HG03442 (cell line): Measurements from ENCODE around the gene SHC4.

Source experiments
- ATAC-seq: cut with Tn5 transposase; IDR thresholded peaks from one replicate; pipeline ENCODE4 v1.9.1; 2021; ENCODE audit warnings: mild to moderate bottlenecking, moderate library complexity; ENCODE audit not compliant: unreplicated experiment

Gene SHC4, protein sequence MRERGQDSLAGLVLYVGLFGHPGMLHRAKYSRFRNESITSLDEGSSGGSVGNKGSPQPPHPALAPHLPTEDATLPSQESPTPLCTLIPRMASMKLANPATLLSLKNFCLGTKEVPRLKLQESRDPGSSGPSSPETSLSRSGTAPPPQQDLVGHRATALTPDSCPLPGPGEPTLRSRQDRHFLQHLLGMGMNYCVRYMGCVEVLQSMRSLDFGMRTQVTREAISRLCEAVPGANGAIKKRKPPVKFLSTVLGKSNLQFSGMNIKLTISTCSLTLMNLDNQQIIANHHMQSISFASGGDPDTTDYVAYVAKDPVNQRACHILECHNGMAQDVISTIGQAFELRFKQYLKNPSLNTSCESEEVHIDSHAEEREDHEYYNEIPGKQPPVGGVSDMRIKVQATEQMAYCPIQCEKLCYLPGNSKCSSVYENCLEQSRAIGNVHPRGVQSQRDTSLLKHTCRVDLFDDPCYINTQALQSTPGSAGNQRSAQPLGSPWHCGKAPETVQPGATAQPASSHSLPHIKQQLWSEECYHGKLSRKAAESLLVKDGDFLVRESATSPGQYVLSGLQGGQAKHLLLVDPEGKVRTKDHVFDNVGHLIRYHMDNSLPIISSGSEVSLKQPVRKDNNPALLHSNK

DNA sequence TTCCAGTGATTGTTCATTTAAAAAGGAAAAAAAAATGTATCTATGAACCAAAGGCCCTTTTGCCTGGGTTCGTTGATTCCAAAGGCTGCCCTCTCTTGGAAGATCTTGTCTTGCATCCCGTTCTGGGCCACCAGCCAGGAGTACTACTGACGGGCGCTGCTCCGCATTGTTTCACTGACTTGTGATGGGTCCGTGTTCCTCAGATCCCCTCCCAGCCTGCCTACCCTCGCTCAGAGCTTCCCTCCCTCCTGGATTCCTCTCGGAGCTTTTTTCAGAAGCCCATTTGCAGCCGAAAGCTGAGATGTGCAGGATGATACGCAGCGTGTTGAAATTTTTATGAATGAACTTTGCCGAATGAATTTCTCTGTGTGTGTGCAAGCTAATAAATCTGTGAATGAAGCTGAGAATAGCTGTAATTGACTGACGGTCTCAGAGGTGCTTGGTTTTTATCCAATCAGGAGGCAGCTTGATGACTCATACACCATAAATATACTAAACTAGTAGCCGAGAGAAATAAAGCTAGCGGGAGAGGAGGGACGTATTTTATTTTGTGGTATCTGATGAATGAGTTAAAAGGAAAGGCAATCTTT lies at the start of gene SHC4:
SHC4 (minus strand) TSS at position 396 of the 590 bp plus-strand sequence. CDS start 904 bp downstream, outside the sequence.
- peak; percentile 29 for ATAC-seq

- no peak for ATAC-seq
These were observed 35.6 kb upstream of the SHC4 start for GRCh38 chr15:48999314-48999713.

GRCh38 chr15:48996276-48996675 lies 32.6 kb upstream of the SHC4 start:
- ATAC-seq, result no peak

GRCh38 chr15:48993380-48993779 lies 29.7 kb upstream of the SHC4 start:
- no peak for ATAC-seq

DNA sequence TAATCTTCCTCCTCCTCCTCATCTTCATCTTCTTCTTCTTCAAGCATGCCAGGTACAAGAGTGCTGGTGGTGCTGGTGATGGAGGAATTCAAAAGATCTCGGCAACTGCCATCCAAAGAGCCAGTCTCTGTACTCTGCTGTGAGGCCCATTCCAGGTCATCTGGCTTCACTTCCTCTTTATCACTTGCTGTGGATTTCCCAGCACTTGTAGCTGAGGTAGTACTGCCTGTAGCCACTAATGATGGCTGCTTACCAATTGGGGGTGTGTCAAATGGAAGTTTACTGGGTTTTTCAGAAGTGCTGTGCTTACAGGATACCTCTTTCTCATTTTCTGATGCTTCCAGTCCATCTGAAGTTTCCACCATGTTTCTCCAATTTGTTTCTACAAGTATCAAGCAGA lies 28.8 kb upstream of the SHC4 start:
- ATAC-seq, result peak; percentile 98

DNA sequence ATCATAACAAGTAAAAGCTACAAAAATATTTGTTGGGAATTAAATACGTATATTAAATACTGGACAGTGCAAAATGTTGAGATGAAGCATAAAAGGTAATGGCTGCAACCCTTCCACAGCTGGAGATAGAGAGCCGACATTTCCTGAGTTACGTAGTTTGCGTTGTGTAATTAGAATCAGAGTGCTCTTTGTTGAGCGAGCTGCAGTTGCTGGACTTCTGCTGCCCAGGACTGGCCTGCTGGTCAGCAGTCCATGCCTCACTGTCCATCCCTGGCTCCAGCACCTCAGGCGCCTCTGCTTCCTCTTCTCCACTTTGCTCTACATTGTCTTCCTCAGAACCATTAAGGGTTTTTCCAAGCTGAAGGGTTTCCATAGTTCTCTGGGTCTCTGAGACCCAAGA lies 28.4 kb upstream of the SHC4 start:
- no peak for ATAC-seq

- no peak for ATAC-seq
These were observed 25.5 kb upstream of the SHC4 start for GRCh38 chr15:48989170-48989569.

GRCh38 chr15:48987142-48987541 lies 23.4 kb upstream of the SHC4 start:
- ATAC-seq, result no peak

DNA sequence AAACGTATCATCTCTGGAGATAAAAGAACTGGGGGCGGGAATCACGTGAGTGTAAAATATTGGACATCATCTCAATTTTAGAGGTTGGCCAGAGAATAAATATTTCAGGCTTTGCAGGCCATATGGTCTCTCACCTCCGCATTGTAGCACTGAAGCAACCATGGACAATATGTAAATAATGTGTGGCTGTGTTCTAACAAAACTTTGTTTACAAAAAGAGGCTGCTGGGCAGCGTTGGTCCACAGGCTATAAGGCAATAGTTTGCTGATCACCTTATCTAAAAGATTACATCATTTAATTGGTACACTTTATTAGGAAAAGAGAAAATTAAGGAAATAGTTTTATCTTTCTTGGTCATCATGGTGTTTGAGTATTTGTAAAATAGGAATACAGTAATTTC lies 22.5 kb upstream of the SHC4 start:
- no peak for ATAC-seq

DNA sequence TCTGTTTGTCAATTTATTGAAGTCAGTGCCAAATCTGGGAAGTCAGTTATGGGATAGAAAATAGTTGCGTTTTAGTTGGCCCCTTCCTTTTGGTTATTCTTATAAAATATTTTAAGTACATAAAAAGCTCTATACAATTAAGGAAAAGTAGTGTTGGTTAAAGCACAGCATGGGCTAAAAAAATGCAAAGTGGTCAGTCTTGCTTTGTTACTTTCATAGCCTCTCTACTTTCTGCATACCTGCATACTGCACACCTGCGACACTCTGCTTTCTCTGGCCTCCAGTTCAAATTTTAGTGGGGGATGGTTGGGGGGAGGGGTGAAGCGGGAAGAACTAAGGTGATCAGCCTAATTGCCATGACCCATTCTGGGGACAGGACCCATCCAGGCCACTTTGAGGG lies 21.8 kb upstream of the SHC4 start:
- no peak for ATAC-seq

DNA sequence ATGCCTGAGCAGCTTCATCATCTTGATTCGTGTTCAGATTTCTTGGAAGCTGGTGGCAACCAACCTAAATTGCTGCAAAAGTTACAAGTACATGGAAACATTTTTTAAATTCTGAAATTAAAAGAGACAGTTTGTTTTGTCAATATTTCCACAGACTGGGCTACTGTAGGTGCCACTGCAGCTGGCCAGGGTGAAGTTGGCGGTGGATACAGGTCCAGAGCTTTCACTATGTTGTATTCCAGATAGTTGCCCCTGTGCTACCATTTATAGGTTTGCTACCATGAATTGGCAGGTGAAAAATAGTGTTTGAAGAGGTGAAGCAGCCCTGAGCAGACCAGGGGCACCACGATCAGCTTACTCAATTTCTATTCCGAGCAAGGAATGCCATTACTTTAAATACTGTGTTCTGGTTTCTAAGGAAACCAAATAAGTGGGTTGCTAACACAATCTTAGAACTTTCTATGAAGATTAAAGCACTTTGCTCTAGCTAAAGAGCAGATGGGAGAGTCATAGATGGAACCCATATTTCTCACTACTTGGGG lies 21.2 kb upstream of the SHC4 start:
- no peak for ATAC-seq

DNA sequence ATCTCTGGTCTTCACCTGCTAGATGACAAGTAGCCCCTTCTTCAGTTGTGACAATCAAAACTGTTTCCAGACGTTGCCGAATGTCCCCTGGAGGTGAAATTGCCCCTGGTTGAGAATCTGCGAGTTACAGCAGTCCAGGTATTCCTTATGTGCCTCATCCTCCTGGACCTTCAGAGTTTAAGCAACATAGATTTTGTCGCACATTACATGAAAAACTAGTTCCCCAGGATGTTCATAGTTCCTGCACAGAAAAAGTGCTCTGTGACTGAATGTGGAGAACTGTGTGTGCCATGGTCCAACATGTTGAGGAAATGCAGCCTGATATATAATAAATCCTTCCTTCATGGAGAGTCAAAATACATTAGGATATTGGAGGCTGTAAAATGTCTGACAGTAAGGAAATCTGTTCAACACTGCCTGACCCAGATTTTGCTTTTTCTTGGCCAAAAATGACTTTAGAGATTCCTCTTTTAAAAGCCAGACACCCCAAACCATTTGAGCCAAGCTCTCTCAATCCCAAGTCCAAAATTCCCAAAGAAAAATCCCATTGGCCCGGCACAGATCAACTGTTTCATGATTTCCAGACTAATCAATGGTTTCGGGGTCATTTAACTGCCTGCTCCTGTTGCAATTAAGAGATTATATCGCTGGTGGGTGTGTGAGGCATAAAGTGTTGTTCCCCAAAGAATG lies 20.4 kb upstream of the SHC4 start:
- no peak for ATAC-seq

GRCh38 chr15:48983300-48983699 lies 19.6 kb upstream of the SHC4 start:
- no peak for ATAC-seq

- ATAC-seq, result no peak
These were observed 18.2 kb upstream of the SHC4 start for GRCh38 chr15:48981941-48982340.

DNA sequence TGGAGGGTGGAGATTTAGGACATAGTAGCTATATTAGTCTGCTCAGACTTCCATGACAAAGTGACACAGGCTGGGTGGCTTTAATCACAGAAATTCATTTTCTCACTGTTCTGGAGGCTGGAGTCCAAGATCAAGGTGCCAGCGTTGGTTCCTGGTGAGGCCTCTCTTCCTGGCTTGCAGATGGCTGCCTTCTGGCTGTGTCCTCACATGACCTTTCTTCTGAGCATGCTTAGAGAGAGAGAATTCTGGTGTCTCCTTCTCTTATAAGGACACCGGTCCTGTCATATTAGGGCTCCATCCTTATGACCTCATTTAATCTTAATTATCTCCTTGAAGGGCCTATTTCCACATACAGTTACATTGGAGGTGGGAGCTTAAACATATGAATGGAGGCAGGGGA lies 14.9 kb upstream of the SHC4 start:
- no peak for ATAC-seq

DNA sequence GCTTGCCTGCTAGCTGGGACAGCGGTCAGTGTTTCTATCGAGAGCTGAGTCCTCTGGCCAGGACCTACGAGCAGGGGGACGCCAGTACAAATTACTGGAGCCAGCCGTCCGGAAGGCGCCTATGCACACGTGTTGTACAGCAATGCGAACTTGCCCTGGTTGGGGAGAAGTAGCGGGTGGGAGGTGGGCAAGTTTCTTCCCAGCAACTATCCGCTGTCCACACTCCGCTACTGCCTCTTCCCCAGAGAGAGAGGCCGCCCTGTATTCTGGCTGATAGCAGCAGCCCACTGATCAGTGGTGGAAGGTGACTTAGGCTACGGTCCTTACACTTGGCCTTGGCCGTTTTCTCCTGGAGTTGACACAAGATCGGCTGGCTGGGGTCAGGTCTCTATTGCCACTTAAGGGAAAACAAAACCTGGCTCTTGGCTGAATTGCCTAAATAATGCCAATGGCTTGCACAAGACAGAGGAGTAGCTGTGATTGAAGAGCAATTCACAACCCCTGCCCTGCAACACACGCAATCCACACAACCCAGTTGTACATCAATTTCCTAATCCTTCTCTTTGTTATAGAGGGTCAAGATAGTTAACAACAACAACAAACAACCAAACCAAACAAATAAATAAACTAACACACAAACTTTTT lies 12.8 kb upstream of the SHC4 start:
- no peak for ATAC-seq

GRCh38 chr15:48975472-48976419 lies 12.0 kb upstream of the SHC4 start:
- ATAC-seq, result peak; percentile 92

DNA sequence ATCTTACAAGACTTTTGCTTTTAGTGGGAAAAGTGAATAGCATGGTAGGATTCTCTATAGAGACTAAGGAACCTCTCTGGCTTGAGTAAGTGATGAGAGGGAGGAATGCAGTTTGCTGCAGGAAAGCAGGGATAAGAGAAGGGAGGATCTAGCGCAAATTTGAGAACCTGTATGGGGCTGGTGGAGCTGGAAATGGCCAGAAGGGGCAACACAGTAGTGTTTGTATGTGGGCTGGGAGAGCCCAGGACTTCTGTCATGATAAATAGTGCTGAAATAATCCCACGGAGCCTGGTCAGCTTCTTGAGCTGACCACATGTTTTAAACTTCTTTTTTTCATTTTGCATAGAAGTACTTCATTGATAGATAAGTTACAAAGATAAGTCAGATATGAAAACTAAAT lies 11.2 kb upstream of the SHC4 start:
- no peak for ATAC-seq

DNA sequence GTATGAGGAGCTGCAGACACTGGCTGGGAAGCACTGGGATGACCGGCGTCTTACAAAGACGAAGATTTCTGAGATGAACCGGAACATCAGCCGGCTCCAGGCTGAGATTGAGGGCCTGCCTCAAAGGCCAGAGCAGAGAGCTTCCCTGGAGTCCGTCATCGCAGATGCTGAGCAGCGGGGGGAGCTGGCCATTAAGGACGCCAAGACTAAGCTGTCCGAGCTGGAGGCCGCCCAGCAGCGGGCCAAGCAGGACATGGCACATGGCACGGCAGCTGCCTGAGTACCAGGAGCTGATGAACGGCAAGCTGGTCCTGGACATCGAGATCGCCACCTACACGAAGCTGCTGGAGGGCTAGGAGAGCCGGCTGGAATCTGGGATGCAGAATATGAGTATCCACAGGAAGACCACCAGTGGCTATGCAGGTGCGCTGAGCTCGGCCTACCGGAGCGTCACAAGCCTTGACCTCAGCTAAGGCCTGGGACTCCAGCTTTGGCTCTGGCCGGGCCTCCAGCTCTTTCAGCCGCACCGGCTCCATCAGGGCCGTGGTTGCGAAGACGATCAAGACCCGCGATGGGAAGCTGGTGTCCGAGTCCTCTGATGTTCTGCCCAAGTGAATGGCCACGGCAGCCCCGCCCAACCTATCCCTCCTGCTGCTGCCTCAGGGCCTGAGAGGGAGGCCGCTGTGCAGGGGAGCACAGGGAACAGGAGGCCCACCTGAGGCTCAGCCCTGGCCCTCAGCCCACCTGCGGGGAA lies 9.2 kb upstream of the SHC4 start:
- no peak for ATAC-seq
